BLaER1 treated with 17β-estradiol and CSF1 and Interleukin-3, amounts not matched to agents 10 nM and 100 nM (cell line): ENCODE data around the gene ADGRA1.

Experiments used
- H3K27ac ChIP-seq, 11 experiments: shearing (Covaris generic); formaldehyde crosslinking; 2 replicates each; pipeline ENCODE4 v1.8.1; 2022
- H3K27me3 ChIP-seq, 11 experiments: shearing (Covaris generic); formaldehyde crosslinking; 2 replicates each; pipeline ENCODE4 v1.8.1; 2022
- H3K36me3 ChIP-seq, 11 experiments: shearing (Covaris generic); formaldehyde crosslinking; 2 replicates each; pipeline ENCODE4 v1.8.1; 2022
- H3K4me1 ChIP-seq, 10 experiments: shearing (Covaris generic); formaldehyde crosslinking; 2 replicates each; pipeline ENCODE4 v1.8.1; 2022
- H3K4me2 ChIP-seq, 11 experiments: shearing (Covaris generic); formaldehyde crosslinking; 2 replicates each; pipeline ENCODE4 v1.8.1; 2022
- H3K4me3 ChIP-seq, 10 experiments: shearing (Covaris generic); formaldehyde crosslinking; 2 replicates each; pipeline ENCODE4 v1.8.1; 2022
- H3K9ac ChIP-seq, 11 experiments: shearing (Covaris generic); formaldehyde crosslinking; 2 replicates each; pipeline ENCODE4 v1.8.1; 2022
- H3K9me3 ChIP-seq, 11 experiments: shearing (Covaris generic); formaldehyde crosslinking; replicated peaks in 1 of 11; 2 replicates each; pipeline ENCODE4 v1.8.1; 2022
- H4K20me1 ChIP-seq, 11 experiments: shearing (Covaris generic); formaldehyde crosslinking; 2 replicates each; pipeline ENCODE4 v1.8.1; 2022
- Cebpa-rat ChIP-seq, 11 experiments: shearing (Covaris generic); IDR thresholded peaks; 2 replicates each; pipeline ENCODE4 v1.8.1; 2022

The ADGRA1 gene

DNA sequence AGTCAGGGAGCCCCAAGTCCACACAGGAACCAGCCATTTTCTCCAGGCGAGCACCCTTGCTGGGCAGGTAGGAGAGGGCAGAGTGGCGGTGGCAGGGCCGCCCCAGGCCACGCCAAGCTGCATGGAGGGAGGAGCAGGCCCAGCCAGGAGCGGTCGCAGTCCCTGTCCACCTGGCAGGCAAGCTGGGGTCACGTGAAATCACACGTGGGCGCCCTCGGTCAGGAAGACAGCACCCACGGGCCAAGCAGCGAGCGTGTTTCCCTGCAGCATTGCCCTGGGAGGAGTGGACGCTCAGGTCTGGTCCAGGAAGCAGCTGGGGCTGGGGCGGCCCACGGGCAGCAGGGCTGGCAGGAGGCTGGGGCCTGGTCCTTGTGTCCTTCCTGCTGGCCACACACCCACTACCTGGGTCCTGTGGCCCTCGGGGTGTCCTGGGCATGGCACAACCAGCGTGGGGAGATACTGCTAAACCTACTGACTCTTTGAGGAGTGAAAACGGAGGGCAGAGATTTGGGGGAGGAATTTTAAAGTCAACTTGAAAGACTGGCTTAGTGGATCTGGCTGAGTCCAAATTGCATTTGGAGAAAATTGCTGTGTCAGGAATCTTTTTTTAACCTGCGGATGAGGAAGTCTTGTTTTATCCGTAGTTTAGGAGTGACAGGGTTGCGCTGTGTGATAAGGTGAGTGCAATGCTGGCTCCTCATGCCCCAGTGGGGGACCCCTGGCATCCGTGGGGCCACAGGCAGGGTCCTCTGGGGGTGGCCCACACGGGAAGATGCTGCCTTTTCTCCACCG is 12.2 kb upstream of the ADGRA1 start:
- Histone ChIP-seq H3K36me3 (no peaks in the 10 kb centered on the region), H3K9ac (no peak overlapping the region), H3K27me3 (peaks cover 0 to 18% (median 0%) of the 10 kb centered on the region in 11 experiments; a peak in 4 of 22 replicates), H4K20me1 (peaks cover 0 to 46% (median 0%) of the 10 kb centered on the region in 11 experiments; a peak in 7 of 22 replicates), H3K4me1 (peaks cover 17 to 37% (median 30%) of the 10 kb centered on the region in 10 experiments), H3K27ac (no peak overlapping the region), H3K4me3 (no peak overlapping the region), H3K4me2 (peak overlapping the region in 9 of 11 experiments; percentile 5 to 59 (median 38); a peak in 11 of 22 replicates), H3K9me3 (peaks cover 0 to 7% (median 0%) of the 10 kb centered on the region in 11 experiments; a peak in 1 of 22 replicates)
- TF ChIP-seq Cebpa-rat (IDR thresholded peaks at IDR 0.05), result no peak

DNA sequence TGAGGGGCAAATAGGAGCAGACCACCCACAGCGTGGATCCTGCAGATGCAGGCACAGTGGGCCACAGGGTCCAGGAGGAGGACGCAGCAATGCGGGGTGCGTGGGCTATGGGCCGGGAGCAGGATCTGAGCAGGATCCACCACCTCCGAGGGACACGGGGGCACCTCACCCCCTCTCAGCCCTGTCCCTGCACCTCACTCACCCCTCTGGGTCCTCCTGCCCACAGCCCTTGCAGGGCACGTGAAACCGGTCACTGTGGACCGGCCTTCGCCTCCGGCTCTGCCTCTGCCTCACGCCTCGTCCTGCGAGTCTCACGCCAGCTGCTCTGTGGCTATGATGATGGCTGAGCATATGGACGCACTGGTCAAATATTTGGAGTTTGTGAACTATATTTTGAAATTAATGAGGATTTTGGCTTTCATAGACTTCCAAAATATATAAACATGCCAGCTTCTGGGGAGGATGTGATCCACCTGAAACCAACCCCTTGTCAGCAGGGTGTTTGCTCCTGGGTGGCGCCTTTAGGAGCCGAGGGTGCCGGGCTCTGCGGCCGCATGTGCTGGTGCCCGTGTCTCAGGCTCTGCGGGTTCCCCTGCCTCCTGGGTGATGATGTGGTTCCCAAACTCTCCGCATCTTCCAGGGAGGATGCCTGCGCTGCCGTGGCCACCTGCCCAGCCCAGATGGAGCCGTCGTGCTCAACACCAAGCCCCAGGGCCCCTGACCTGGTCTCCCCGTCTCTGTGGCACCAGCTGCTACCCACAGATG is 11.3 kb upstream of the ADGRA1 start:
- Histone ChIP-seq H3K9me3 (peaks cover 0 to 7% (median 0%) of the 10 kb centered on the region in 11 experiments; a peak in 1 of 22 replicates), H3K27me3 (peaks cover 0 to 13% (median 0%) of the 10 kb centered on the region in 11 experiments; a peak in 4 of 22 replicates), H3K36me3 (no peaks in the 10 kb centered on the region), H3K4me1 (peaks cover 17 to 30% (median 23%) of the 10 kb centered on the region in 10 experiments), H3K9ac (no peak overlapping the region), H3K27ac (no peak overlapping the region), H3K4me2 (peak overlapping the region in 6 of 11 experiments; percentile 18 to 59 (median 44); a peak in 7 of 22 replicates), H3K4me3 (no peak overlapping the region), H4K20me1 (peaks cover 0 to 54% (median 0%) of the 10 kb centered on the region in 11 experiments; a peak in 8 of 22 replicates)
- no peak for TF ChIP-seq Cebpa-rat (IDR thresholded peaks at IDR 0.05)

DNA sequence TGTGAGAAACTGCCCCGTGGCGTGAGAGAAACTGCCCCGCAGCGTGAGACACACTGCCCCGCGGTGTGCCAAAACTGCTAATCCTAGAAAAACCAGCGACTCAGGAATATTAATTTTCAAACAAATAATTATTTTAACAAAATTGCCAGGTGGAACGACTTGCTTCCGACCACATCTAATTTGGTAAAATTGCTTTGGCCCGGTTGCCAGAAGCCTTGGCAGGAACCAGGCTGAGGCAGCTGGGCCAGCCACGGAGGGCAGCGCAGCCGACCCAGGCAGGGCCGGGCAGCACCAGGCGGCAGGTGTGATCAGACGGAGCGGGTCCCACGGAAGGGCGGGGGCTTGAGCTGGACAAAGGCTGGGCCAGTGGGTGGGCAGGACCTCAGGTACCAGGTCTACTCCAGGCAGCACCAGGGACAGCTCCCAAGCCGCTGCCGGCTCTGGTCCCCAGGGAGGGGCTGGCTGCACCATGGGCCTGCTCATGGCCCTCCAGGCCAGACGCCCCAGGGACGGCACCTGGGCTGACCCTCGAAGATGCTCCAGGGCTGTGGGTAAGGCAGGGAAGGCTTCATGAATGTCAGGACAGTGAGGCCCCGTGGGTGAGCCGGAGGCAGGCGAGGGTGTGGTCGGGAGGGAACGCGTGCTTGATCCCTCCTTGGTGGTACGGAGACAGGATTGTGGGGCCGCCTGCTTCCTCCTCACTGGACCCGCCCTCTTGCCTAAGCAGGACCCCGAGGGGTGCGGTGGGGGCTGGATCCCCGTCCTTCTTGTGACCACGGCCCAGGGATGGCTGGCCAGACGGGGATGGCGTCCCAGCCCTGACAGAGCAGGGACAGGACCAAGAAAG is 7.7 kb upstream of the ADGRA1 start:
- H3K4me3 ChIP-seq, result no peak overlapping the region
- H3K9me3 ChIP-seq, result no peaks in the 10 kb centered on the region
- no peaks in the 10 kb centered on the region for H3K36me3 ChIP-seq
- H3K27ac ChIP-seq, result no peak overlapping the region
- peaks cover 0 to 12% (median 8%) of the 10 kb centered on the region in 10 experiments; a peak in 13 of 20 replicates for H3K4me1 ChIP-seq
- TF ChIP-seq Cebpa-rat (IDR thresholded peaks at IDR 0.05), result no peak
- H4K20me1 ChIP-seq, result peaks cover 0 to 54% (median 0%) of the 10 kb centered on the region in 11 experiments; a peak in 9 of 22 replicates
- H3K9ac ChIP-seq, result no peak overlapping the region
- H3K4me2 ChIP-seq, result no peak overlapping the region
- H3K27me3 ChIP-seq, result peaks cover 2 to 19% (median 8%) of the 10 kb centered on the region in 11 experiments; a peak in 15 of 22 replicates

DNA sequence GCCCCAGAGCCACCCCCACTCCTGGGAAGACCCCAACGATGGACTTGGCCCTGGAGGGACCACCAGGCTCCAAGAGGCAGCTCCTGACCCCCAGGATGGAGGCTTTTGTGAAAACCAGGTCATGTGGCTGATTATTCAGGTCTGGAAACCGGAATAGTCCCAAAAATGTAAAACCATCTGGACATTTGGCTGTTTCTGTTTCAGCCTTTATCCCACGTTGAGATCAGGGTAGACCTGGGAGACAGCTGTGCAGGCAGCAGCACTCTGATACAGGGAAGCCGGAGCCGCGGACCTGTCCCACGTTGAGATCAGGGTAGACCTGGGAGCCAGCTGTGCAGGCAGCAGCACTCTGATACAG is 7.1 kb upstream of the ADGRA1 start:
- Histone ChIP-seq H3K27ac (no peak overlapping the region), H3K27me3 (peaks cover 8 to 25% (median 13%) of the 10 kb centered on the region in 11 experiments)
- no peak for TF ChIP-seq Cebpa-rat (IDR thresholded peaks at IDR 0.05)

DNA sequence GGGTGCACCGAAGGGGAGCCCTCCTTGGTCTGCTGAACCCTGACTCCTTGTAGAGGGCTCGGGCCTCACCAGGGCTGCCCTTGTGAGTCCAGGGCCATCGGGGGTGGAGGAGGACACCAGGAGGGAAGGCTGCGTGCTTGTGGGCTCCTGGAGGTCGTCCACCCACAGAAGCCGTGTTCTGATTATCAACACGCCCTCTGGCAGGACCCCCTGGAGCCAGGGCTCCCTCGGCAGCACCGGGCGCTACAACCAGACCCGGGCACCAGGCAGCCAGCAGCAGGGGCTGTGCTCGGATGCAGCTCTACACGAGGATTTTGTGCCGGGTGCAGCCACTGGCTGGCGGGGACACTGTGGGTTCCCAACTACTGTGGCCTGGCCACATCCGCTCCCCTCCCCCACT is 6.1 kb upstream of the ADGRA1 start:
- H3K9ac ChIP-seq, result no peak overlapping the region
- H4K20me1 ChIP-seq, result peaks cover 0 to 53% (median 7%) of the 10 kb centered on the region in 11 experiments; a peak in 11 of 22 replicates
- no peaks in the 10 kb centered on the region for H3K36me3 ChIP-seq
- peaks cover 17 to 35% (median 22%) of the 10 kb centered on the region in 11 experiments for H3K27me3 ChIP-seq
- no peak overlapping the region for H3K4me3 ChIP-seq
- H3K27ac ChIP-seq, result no peak overlapping the region
- no peak for TF ChIP-seq Cebpa-rat (IDR thresholded peaks at IDR 0.05)
- no peaks in the 10 kb centered on the region for H3K9me3 ChIP-seq
- no peak overlapping the region for H3K4me2 ChIP-seq
- peaks cover 0 to 11% (median 0%) of the 10 kb centered on the region in 10 experiments; a peak in 1 of 20 replicates for H3K4me1 ChIP-seq

More for the DNA sequence above, 7.1 kb upstream of the ADGRA1 start:
- Histone ChIP-seq H3K4me3 (no peak overlapping the region), H3K36me3 (no peaks in the 10 kb centered on the region), H3K9me3 (no peaks in the 10 kb centered on the region), H4K20me1 (peaks cover 0 to 53% (median 0%) of the 10 kb centered on the region in 11 experiments; a peak in 9 of 22 replicates), H3K9ac (no peak overlapping the region), H3K4me1 (peaks cover 0 to 7% (median 5%) of the 10 kb centered on the region in 10 experiments; a peak in 12 of 20 replicates), H3K4me2 (no peak overlapping the region)

DNA sequence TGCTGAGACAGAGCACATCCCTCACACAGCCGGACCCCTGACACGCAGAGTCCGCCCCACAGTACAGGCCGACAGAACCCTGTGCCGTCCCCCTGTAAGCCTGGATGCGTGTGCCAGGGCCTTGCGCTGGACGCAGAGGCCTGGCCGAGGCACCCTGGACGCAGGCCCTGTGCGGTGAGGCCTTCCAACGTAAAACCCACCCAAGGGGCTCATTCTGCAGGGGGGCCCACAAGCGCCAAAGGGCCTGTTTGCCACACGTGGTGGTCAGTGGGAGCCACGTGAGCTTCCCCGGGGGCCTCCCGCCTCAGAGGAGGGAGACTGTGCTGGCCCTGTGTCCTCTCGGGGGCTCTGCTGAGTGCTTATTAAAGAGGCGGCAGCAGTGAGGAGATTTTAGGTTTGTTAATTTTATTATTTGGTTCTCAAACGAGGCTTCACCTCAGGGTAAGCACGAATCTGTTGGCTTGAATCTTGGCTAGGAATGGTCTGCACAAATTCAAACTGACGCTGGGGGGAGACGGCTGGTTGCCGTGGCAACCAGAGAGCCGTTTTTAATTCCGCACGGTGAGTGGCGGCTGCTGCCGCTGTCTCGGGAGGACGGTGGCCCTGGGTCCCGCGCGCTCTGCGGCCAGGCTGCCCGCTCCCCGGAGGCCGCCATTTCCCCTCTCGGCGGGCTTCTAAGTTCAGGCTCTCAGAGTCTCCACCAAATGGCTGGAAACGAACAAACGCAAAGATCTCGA is 4.9 kb upstream of the ADGRA1 start:
- TF ChIP-seq Cebpa-rat (IDR thresholded peaks at IDR 0.05), result no peak
- Histone ChIP-seq H3K36me3 (no peaks in the 10 kb centered on the region), H3K4me1 (peaks cover 0 to 11% (median 0%) of the 10 kb centered on the region in 10 experiments; a peak in 1 of 20 replicates), H4K20me1 (peaks cover 0 to 64% (median 19%) of the 10 kb centered on the region in 11 experiments; a peak in 12 of 22 replicates), H3K9ac (no peak overlapping the region), H3K9me3 (no peaks in the 10 kb centered on the region), H3K4me3 (no peak overlapping the region), H3K4me2 (0 out of 22 replicates have a peak overlapping the region, but pooled peaks of 1 of the 11 experiments have one; percentile 2), H3K27me3 (peaks cover 29 to 47% (median 35%) of the 10 kb centered on the region in 11 experiments), H3K27ac (no peak overlapping the region)

DNA sequence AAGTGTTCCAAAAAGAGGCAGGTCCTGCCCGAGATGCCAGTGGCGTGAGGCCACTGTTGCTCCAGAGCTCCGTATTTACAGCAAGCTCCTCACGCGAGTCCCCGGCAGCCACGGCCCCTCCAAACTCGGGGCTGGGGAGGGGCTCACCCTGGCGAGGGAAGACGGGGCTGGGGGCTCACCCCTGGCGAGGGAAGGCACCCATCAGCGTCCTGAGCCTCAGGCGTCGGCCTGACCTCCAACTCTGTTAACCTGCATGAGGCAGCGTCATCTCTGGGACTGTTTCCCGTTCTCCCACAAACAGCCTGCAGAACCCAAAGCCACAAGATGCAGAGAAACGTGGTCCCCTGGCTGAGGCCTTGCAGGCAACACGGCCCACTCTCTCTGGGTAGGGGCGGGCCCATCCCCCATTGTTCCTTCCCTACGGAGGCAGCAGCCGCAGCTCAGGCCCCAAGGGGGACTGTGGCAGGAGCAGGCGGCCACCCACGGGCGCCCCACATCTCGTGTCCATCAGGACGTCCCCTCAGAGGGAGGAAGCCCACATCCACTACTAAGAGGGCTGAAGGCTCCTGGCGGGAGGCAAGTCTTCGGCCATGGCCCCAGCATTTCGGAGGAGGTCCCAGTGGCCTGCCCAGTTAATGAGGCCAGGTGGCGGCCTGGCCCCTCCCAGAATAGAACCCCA is 4.2 kb upstream of the ADGRA1 start:
- Histone ChIP-seq H3K4me1 (peaks cover 0 to 11% (median 0%) of the 10 kb centered on the region in 10 experiments; a peak in 1 of 20 replicates), H3K27ac (no peak overlapping the region), H3K9ac (no peak overlapping the region), H3K36me3 (no peaks in the 10 kb centered on the region), H4K20me1 (peaks cover 0 to 68% (median 19%) of the 10 kb centered on the region in 11 experiments; a peak in 12 of 22 replicates), H3K27me3 (peaks cover 37 to 54% (median 42%) of the 10 kb centered on the region in 11 experiments), H3K4me2 (0 out of 22 replicates have a peak overlapping the region, but pooled peaks of 1 of the 11 experiments have one; percentile 2), H3K4me3 (no peak overlapping the region), H3K9me3 (no peaks in the 10 kb centered on the region)
- TF ChIP-seq Cebpa-rat (IDR thresholded peaks at IDR 0.05), result no peak
